ENCODE data around the gene POU6F2. TPM values are rescaled to one million over a fixed set of nuclear protein-coding genes. Genes with fewer than 3 reads are reported as not detected.

The POU6F2 gene
- polyA plus RNA-seq, 2 donors = 0.08 to 0.12 TPM

GRCh38 chr7:39332142-39332541, 354.4 kb downstream of the POU6F2 start:
- Histone ChIP-seq H3K27ac (ENCODE audit: low read depth in 2 of 2, low read length in 1 of 2) (no peak overlapping the region), H3K27me3 (ENCODE audit: control insufficient read depth in 1 of 2, insufficient read depth in 2 of 2, low read length in 2 of 2) (peaks cover 0 to 2% of the 10 kb centered on the region in 2 donors), H3K4me3 (ENCODE audit: low read depth in 1 of 2, low read length in 2 of 2) (no peak overlapping the region), H3K9me3 (ENCODE audit: control insufficient read depth in 2 of 2, insufficient read depth in 1 of 2, low read depth in 1 of 2, low read length in 1 of 2) (no peaks in the 10 kb centered on the region), H3K4me1 (ENCODE audit: control insufficient read depth in 2 of 2, insufficient read depth in 2 of 2, low read length in 1 of 2) (no peaks in the 10 kb centered on the region), H3K36me3 (ENCODE audit: control insufficient read depth in 2 of 2, insufficient read depth in 2 of 2, low read length in 1 of 2) (no peaks in the 10 kb centered on the region)
- WGBS, 2 donors = 70 to 78% methylated on average over 2 of the region's 2 CpGs

- Histone ChIP-seq H3K27me3 (ENCODE audit: control insufficient read depth in 1 of 2, insufficient read depth in 2 of 2, low read length in 2 of 2) (no peaks in the 10 kb centered on the region), H3K4me3 (ENCODE audit: low read depth in 1 of 2, low read length in 2 of 2) (no peak overlapping the region), H3K9me3 (ENCODE audit: control insufficient read depth in 2 of 2, insufficient read depth in 1 of 2, low read depth in 1 of 2, low read length in 1 of 2) (no peaks in the 10 kb centered on the region), H3K27ac (ENCODE audit: low read depth in 2 of 2, low read length in 1 of 2) (no peak overlapping the region), H3K4me1 (ENCODE audit: control insufficient read depth in 2 of 2, insufficient read depth in 2 of 2, low read length in 1 of 2) (no peaks in the 10 kb centered on the region), H3K36me3 (ENCODE audit: control insufficient read depth in 2 of 2, insufficient read depth in 2 of 2, low read length in 1 of 2) (no peaks in the 10 kb centered on the region)
- 89 to 91% methylated on average over 1 of the region's 1 CpG for WGBS, 2 donors
Measured at GRCh38 chr7:39333701-39334100, 356.0 kb downstream of the POU6F2 start.

- H3K27ac ChIP-seq (ENCODE audit: low read depth in 2 of 2, low read length in 1 of 2) = no peak overlapping the region
Measured at GRCh38 chr7:39336442-39336841, 358.7 kb downstream of the POU6F2 start.

GRCh38 chr7:39338716-39339115, 361.0 kb downstream of the POU6F2 start:
- Histone ChIP-seq H3K36me3 (ENCODE audit: control insufficient read depth in 2 of 2, insufficient read depth in 2 of 2, low read length in 1 of 2) (no peaks in the 10 kb centered on the region), H3K4me1 (ENCODE audit: control insufficient read depth in 2 of 2, insufficient read depth in 2 of 2, low read length in 1 of 2) (no peaks in the 10 kb centered on the region), H3K27ac (ENCODE audit: low read depth in 2 of 2, low read length in 1 of 2) (no peak overlapping the region), H3K9me3 (ENCODE audit: control insufficient read depth in 2 of 2, insufficient read depth in 1 of 2, low read depth in 1 of 2, low read length in 1 of 2) (no peaks in the 10 kb centered on the region), H3K4me3 (ENCODE audit: low read depth in 1 of 2, low read length in 2 of 2) (no peak overlapping the region), H3K27me3 (ENCODE audit: control insufficient read depth in 1 of 2, insufficient read depth in 2 of 2, low read length in 2 of 2) (no peaks in the 10 kb centered on the region)
- WGBS, 2 donors = 89 to 93% methylated on average over 2 of the region's 2 CpGs

More at GRCh38 chr7:39336442-39336841, 358.7 kb downstream of the POU6F2 start:
- Histone ChIP-seq H3K9me3 (ENCODE audit: control insufficient read depth in 2 of 2, insufficient read depth in 1 of 2, low read depth in 1 of 2, low read length in 1 of 2) (no peaks in the 10 kb centered on the region), H3K4me1 (ENCODE audit: control insufficient read depth in 2 of 2, insufficient read depth in 2 of 2, low read length in 1 of 2) (no peaks in the 10 kb centered on the region), H3K4me3 (ENCODE audit: low read depth in 1 of 2, low read length in 2 of 2) (no peak overlapping the region), H3K36me3 (ENCODE audit: control insufficient read depth in 2 of 2, insufficient read depth in 2 of 2, low read length in 1 of 2) (no peaks in the 10 kb centered on the region), H3K27me3 (ENCODE audit: control insufficient read depth in 1 of 2, insufficient read depth in 2 of 2, low read length in 2 of 2) (no peaks in the 10 kb centered on the region)
- 46 to 48% methylated on average over 2 of the region's 2 CpGs for WGBS, 2 donors

- Histone ChIP-seq H3K9me3 (ENCODE audit: control insufficient read depth in 2 of 2, insufficient read depth in 1 of 2, low read depth in 1 of 2, low read length in 1 of 2) (no peaks in the 10 kb centered on the region), H3K27me3 (ENCODE audit: control insufficient read depth in 1 of 2, insufficient read depth in 2 of 2, low read length in 2 of 2) (no peaks in the 10 kb centered on the region), H3K4me3 (ENCODE audit: low read depth in 1 of 2, low read length in 2 of 2) (no peak overlapping the region), H3K27ac (ENCODE audit: low read depth in 2 of 2, low read length in 1 of 2) (no peak overlapping the region), H3K4me1 (ENCODE audit: control insufficient read depth in 2 of 2, insufficient read depth in 2 of 2, low read length in 1 of 2) (no peaks in the 10 kb centered on the region), H3K36me3 (ENCODE audit: control insufficient read depth in 2 of 2, insufficient read depth in 2 of 2, low read length in 1 of 2) (no peaks in the 10 kb centered on the region)
- 79 to 89% methylated on average over 10 of the region's 10 CpGs for WGBS, 2 donors
Measured at GRCh38 chr7:39339591-39339990, 361.9 kb downstream of the POU6F2 start.

- Histone ChIP-seq H3K36me3 (ENCODE audit: control insufficient read depth in 2 of 2, insufficient read depth in 2 of 2, low read length in 1 of 2) (no peaks in the 10 kb centered on the region), H3K4me3 (ENCODE audit: low read depth in 1 of 2, low read length in 2 of 2) (no peak overlapping the region), H3K27ac (ENCODE audit: low read depth in 2 of 2, low read length in 1 of 2) (no peak overlapping the region), H3K9me3 (ENCODE audit: control insufficient read depth in 2 of 2, insufficient read depth in 1 of 2, low read depth in 1 of 2, low read length in 1 of 2) (no peaks in the 10 kb centered on the region), H3K27me3 (ENCODE audit: control insufficient read depth in 1 of 2, insufficient read depth in 2 of 2, low read length in 2 of 2) (no peaks in the 10 kb centered on the region), H3K4me1 (ENCODE audit: control insufficient read depth in 2 of 2, insufficient read depth in 2 of 2, low read length in 1 of 2) (no peaks in the 10 kb centered on the region)
- 60 to 65% methylated on average over 5 of the region's 5 CpGs for WGBS, 2 donors
Measured at GRCh38 chr7:39341083-39341482, 363.4 kb downstream of the POU6F2 start.

- H3K9me3 ChIP-seq (ENCODE audit: control insufficient read depth in 2 of 2, insufficient read depth in 1 of 2, low read depth in 1 of 2, low read length in 1 of 2) = no peaks in the 10 kb centered on the region
- H3K4me3 ChIP-seq (ENCODE audit: low read depth in 1 of 2, low read length in 2 of 2) = no peak overlapping the region
- no peaks in the 10 kb centered on the region for H3K4me1 ChIP-seq (ENCODE audit: control insufficient read depth in 2 of 2, insufficient read depth in 2 of 2, low read length in 1 of 2)
- no peaks in the 10 kb centered on the region for H3K36me3 ChIP-seq (ENCODE audit: control insufficient read depth in 2 of 2, insufficient read depth in 2 of 2, low read length in 1 of 2)
- no peaks in the 10 kb centered on the region for H3K27me3 ChIP-seq (ENCODE audit: control insufficient read depth in 1 of 2, insufficient read depth in 2 of 2, low read length in 2 of 2)
- 70 to 75% methylated on average over 3 of the region's 3 CpGs for WGBS, 2 donors
- no peak overlapping the region for H3K27ac ChIP-seq (ENCODE audit: low read depth in 2 of 2, low read length in 1 of 2)
Measured at GRCh38 chr7:39342763-39343162, 365.1 kb downstream of the POU6F2 start.

GRCh38 chr7:39349452-39350123, 371.9 kb downstream of the POU6F2 start:
- no peaks in the 10 kb centered on the region for H3K27me3 ChIP-seq (ENCODE audit: control insufficient read depth in 1 of 2, insufficient read depth in 2 of 2, low read length in 2 of 2)
- H3K4me3 ChIP-seq (ENCODE audit: low read depth in 1 of 2, low read length in 2 of 2) = no peak overlapping the region
- peaks cover 0 to 3% of the 10 kb centered on the region in 2 donors for H3K4me1 ChIP-seq (ENCODE audit: control insufficient read depth in 2 of 2, insufficient read depth in 2 of 2, low read length in 1 of 2)
- no peaks in the 10 kb centered on the region for H3K9me3 ChIP-seq (ENCODE audit: control insufficient read depth in 2 of 2, insufficient read depth in 1 of 2, low read depth in 1 of 2, low read length in 1 of 2)
- H3K36me3 ChIP-seq (ENCODE audit: control insufficient read depth in 2 of 2, insufficient read depth in 2 of 2, low read length in 1 of 2) = no peaks in the 10 kb centered on the region
- no peak overlapping the region for H3K27ac ChIP-seq (ENCODE audit: low read depth in 2 of 2, low read length in 1 of 2)
- 74 to 76% methylated on average over 7 of the region's 7 CpGs for WGBS, 2 donors

- no peaks in the 10 kb centered on the region for H3K9me3 ChIP-seq (ENCODE audit: control insufficient read depth in 2 of 2, insufficient read depth in 1 of 2, low read depth in 1 of 2, low read length in 1 of 2)
- 24 to 28% methylated on average over 17 of the region's 17 CpGs for WGBS, 2 donors
- H3K27ac ChIP-seq (ENCODE audit: low read depth in 2 of 2, low read length in 1 of 2) = peak overlapping the region in 1 of 2 donors; percentile 37
- H3K36me3 ChIP-seq (ENCODE audit: control insufficient read depth in 2 of 2, insufficient read depth in 2 of 2, low read length in 1 of 2) = no peaks in the 10 kb centered on the region
- peaks cover 0 to 3% of the 10 kb centered on the region in 2 donors for H3K4me1 ChIP-seq (ENCODE audit: control insufficient read depth in 2 of 2, insufficient read depth in 2 of 2, low read length in 1 of 2)
- H3K4me3 ChIP-seq (ENCODE audit: low read depth in 1 of 2, low read length in 2 of 2) = no peak overlapping the region
- no peaks in the 10 kb centered on the region for H3K27me3 ChIP-seq (ENCODE audit: control insufficient read depth in 1 of 2, insufficient read depth in 2 of 2, low read length in 2 of 2)
Measured at GRCh38 chr7:39353615-39354376, 376.1 kb downstream of the POU6F2 start.

GRCh38 chr7:39355664-39356063, 378.0 kb downstream of the POU6F2 start:
- 76 to 83% methylated on average over 4 of the region's 4 CpGs for WGBS, 2 donors
- Histone ChIP-seq H3K27me3 (ENCODE audit: control insufficient read depth in 1 of 2, insufficient read depth in 2 of 2, low read length in 2 of 2) (no peaks in the 10 kb centered on the region), H3K4me1 (ENCODE audit: control insufficient read depth in 2 of 2, insufficient read depth in 2 of 2, low read length in 1 of 2) (no peaks in the 10 kb centered on the region), H3K27ac (ENCODE audit: low read depth in 2 of 2, low read length in 1 of 2) (no peak overlapping the region), H3K36me3 (ENCODE audit: control insufficient read depth in 2 of 2, insufficient read depth in 2 of 2, low read length in 1 of 2) (no peaks in the 10 kb centered on the region), H3K4me3 (ENCODE audit: low read depth in 1 of 2, low read length in 2 of 2) (no peak overlapping the region), H3K9me3 (ENCODE audit: control insufficient read depth in 2 of 2, insufficient read depth in 1 of 2, low read depth in 1 of 2, low read length in 1 of 2) (no peaks in the 10 kb centered on the region)
